WTC11 (cell line): ENCODE results near the gene XRN1.

Source experiments
- E2F4 ChIP-seq: sonication (generic); formaldehyde crosslinking; IDR thresholded peaks from 2 replicates; pipeline ENCODE4 v1.8.1; 2022; ENCODE audit warnings: low read depth, mild to moderate bottlenecking, moderate library complexity, missing genetic modification reagents, borderline replicate concordance
- ETV6 ChIP-seq: sonication (generic); formaldehyde crosslinking; IDR thresholded peaks from 2 replicates; pipeline ENCODE4 v1.8.1; 2022; ENCODE audit warnings: mild to moderate bottlenecking, missing genetic modification reagents
- TP53 ChIP-seq: sonication (generic); formaldehyde crosslinking; IDR thresholded peaks from 2 replicates; pipeline ENCODE4 v1.8.1; 2023; ENCODE audit warnings: mild to moderate bottlenecking, missing genetic modification reagents
- ZNF138 ChIP-seq: sonication (generic); formaldehyde crosslinking; conservative IDR thresholded peaks from 2 replicates; pipeline ENCODE4 v1.8.1; 2022; ENCODE audit warnings: mild to moderate bottlenecking, moderate library complexity, missing genetic modification reagents
- ZNF281 ChIP-seq: sonication (generic); formaldehyde crosslinking; IDR thresholded peaks from 2 replicates; pipeline ENCODE4 v1.8.0; 2023; ENCODE audit warnings: mild to moderate bottlenecking, missing genetic modification reagents
- ZNF671 ChIP-seq: fragments of 250-450 bp; sonication (Bioruptor Pico); IDR thresholded peaks from 2 replicates; pipeline ENCODE4 v1.8.0; 2021; ENCODE audit warnings: mild to moderate bottlenecking
- TF ChIP-seq, protein P1 (sequence below): fragments of 200-600 bp; IDR thresholded peaks from 2 replicates; pipeline ENCODE4 v1.8.0; 2022; ENCODE audit warnings: antibody characterized with exemption
- TF ChIP-seq, protein P2 (sequence below): sonication (generic); formaldehyde crosslinking; IDR thresholded peaks from 2 replicates; pipeline ENCODE4 v1.8.1; 2022; ENCODE audit warnings: missing genetic modification reagents, borderline replicate concordance
- TF ChIP-seq, protein P3 (sequence below): sonication (generic); formaldehyde crosslinking; IDR thresholded peaks from 2 replicates; pipeline ENCODE4 v1.8.0; 2022; ENCODE audit warnings: mild to moderate bottlenecking, missing genetic modification reagents
- TF ChIP-seq, protein P4 (sequence below): fragments of 250-450 bp; sonication (Bioruptor Pico); IDR thresholded peaks from 2 replicates; pipeline ENCODE4 v1.9.0; 2021; ENCODE audit warnings: mild to moderate bottlenecking

DNA sequence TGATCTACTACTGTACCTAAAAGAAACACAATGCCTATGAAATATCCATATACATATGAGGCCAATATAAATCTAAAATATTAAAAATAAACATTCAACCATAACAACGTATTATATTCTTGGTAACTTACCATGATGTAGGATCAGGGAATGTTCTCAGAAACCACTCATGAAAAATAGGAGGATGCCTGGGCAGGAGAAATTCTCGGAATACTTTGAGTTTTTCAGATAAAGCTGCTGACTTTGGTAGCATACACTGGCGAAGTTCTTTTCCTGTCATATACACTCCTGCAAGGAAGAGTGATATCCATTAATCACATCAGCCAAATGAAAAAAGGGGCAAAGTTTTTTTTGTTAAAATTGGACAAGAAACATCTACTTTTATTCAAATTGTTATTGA lies 11.3 kb upstream of the XRN1 start:
- TF ChIP-seq, protein P1, sequence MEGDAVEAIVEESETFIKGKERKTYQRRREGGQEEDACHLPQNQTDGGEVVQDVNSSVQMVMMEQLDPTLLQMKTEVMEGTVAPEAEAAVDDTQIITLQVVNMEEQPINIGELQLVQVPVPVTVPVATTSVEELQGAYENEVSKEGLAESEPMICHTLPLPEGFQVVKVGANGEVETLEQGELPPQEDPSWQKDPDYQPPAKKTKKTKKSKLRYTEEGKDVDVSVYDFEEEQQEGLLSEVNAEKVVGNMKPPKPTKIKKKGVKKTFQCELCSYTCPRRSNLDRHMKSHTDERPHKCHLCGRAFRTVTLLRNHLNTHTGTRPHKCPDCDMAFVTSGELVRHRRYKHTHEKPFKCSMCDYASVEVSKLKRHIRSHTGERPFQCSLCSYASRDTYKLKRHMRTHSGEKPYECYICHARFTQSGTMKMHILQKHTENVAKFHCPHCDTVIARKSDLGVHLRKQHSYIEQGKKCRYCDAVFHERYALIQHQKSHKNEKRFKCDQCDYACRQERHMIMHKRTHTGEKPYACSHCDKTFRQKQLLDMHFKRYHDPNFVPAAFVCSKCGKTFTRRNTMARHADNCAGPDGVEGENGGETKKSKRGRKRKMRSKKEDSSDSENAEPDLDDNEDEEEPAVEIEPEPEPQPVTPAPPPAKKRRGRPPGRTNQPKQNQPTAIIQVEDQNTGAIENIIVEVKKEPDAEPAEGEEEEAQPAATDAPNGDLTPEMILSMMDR, result no peak
- TF ChIP-seq, protein P2, sequence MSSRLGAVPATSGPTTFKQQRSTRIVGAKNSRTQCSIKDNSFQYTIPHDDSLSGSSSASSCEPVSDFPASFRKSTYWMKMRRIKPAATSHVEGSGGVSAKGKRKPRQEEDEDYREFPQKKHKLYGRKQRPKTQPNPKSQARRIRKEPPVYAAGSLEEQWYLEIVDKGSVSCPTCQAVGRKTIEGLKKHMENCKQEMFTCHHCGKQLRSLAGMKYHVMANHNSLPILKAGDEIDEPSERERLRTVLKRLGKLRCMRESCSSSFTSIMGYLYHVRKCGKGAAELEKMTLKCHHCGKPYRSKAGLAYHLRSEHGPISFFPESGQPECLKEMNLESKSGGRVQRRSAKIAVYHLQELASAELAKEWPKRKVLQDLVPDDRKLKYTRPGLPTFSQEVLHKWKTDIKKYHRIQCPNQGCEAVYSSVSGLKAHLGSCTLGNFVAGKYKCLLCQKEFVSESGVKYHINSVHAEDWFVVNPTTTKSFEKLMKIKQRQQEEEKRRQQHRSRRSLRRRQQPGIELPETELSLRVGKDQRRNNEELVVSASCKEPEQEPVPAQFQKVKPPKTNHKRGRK (CRISPR knock-in tag), result no peak
- no peak for TF ChIP-seq ZNF138 (CRISPR knock-in tag)
- TF ChIP-seq TP53 (CRISPR knock-in tag), result no peak
- no peak for TF ChIP-seq E2F4
- TF ChIP-seq, protein P3, sequence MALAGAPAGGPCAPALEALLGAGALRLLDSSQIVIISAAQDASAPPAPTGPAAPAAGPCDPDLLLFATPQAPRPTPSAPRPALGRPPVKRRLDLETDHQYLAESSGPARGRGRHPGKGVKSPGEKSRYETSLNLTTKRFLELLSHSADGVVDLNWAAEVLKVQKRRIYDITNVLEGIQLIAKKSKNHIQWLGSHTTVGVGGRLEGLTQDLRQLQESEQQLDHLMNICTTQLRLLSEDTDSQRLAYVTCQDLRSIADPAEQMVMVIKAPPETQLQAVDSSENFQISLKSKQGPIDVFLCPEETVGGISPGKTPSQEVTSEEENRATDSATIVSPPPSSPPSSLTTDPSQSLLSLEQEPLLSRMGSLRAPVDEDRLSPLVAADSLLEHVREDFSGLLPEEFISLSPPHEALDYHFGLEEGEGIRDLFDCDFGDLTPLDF (CRISPR knock-in tag), result no peak
- no peak for TF ChIP-seq ZNF671 (CRISPR knock-in tag)
- no peak for TF ChIP-seq ZNF281
- TF ChIP-seq, protein P4, sequence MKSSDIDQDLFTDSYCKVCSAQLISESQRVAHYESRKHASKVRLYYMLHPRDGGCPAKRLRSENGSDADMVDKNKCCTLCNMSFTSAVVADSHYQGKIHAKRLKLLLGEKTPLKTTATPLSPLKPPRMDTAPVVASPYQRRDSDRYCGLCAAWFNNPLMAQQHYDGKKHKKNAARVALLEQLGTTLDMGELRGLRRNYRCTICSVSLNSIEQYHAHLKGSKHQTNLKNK (CRISPR knock-in tag), result no peak
- no peak for TF ChIP-seq ETV6 (CRISPR knock-in tag)
